ENCODE results near the gene CTBP2.
A peak's percentile ranks its signal among the peaks of the same experiment; 100 is the strongest.

The CTBP2 gene

GRCh38 chr10:125037145-125037877, 123.1 kb downstream of the CTBP2 start:
- TF ChIP-seq CTCF (IDR thresholded peaks at IDR 0.05; ENCODE audit: low read depth, low read length), result no peak
- no peak overlapping the region for H3K4me3 ChIP-seq (ENCODE audit: low read depth, low read length)
- no peak for DNase-seq
- H3K9me3 ChIP-seq, result no peaks in the 10 kb centered on the region
- peaks cover 8% of the 10 kb centered on the region; the same call in 1 of the 2 replicates for H3K36me3 ChIP-seq
- peaks cover 30% of the 10 kb centered on the region for H3K4me1 ChIP-seq
- H3K27me3 ChIP-seq, result no peaks in the 10 kb centered on the region

- TF ChIP-seq CTCF (IDR thresholded peaks at IDR 0.05; ENCODE audit: low read depth, low read length), result no peak
- H3K4me1 ChIP-seq, result peaks cover 30% of the 10 kb centered on the region
Measured at GRCh38 chr10:125035588-125036295, 124.6 kb downstream of the CTBP2 start.

GRCh38 chr10:125035136-125035535, 125.2 kb downstream of the CTBP2 start:
- Histone ChIP-seq H3K4me1 (peaks cover 30% of the 10 kb centered on the region), H3K9me3 (no peaks in the 10 kb centered on the region), H3K27me3 (no peaks in the 10 kb centered on the region), H3K36me3 (peaks cover 8% of the 10 kb centered on the region; the same call in 1 of the 2 replicates), H3K4me3 (ENCODE audit: low read depth, low read length) (no peak overlapping the region)
- no peak for TF ChIP-seq CTCF (IDR thresholded peaks at IDR 0.05; ENCODE audit: low read depth, low read length)
- no peak for DNase-seq

More at GRCh38 chr10:125035588-125036295, 124.6 kb downstream of the CTBP2 start:
- DNase-seq, result peak; percentile 52
- H3K27me3 ChIP-seq, result no peaks in the 10 kb centered on the region
- H3K9me3 ChIP-seq, result no peaks in the 10 kb centered on the region
- no peak overlapping the region for H3K4me3 ChIP-seq (ENCODE audit: low read depth, low read length)
- H3K36me3 ChIP-seq, result peaks cover 8% of the 10 kb centered on the region; the same call in 1 of the 2 replicates

- no peak for DNase-seq
- peaks cover 29% of the 10 kb centered on the region for H3K4me1 ChIP-seq
- H3K36me3 ChIP-seq, result peaks cover 8% of the 10 kb centered on the region; the same call in 1 of the 2 replicates
Measured at GRCh38 chr10:125034675-125035074, 125.7 kb downstream of the CTBP2 start.

GRCh38 chr10:125033146-125033924, 127.0 kb downstream of the CTBP2 start:
- Histone ChIP-seq H3K27me3 (no peaks in the 10 kb centered on the region), H3K4me3 (ENCODE audit: low read depth, low read length) (no peak overlapping the region), H3K4me1 (peaks cover 26% of the 10 kb centered on the region), H3K9me3 (no peaks in the 10 kb centered on the region), H3K36me3 (0 out of 2 replicates have a peak, but pooled peaks cover 2% of the 10 kb centered on the region)
- TF ChIP-seq CTCF (IDR thresholded peaks at IDR 0.05; ENCODE audit: low read depth, low read length), result no peak
- DNase-seq, result no peak

More at GRCh38 chr10:125034675-125035074, 125.7 kb downstream of the CTBP2 start:
- Histone ChIP-seq H3K27me3 (no peaks in the 10 kb centered on the region), H3K9me3 (no peaks in the 10 kb centered on the region), H3K4me3 (ENCODE audit: low read depth, low read length) (no peak overlapping the region)
- TF ChIP-seq CTCF (IDR thresholded peaks at IDR 0.05; ENCODE audit: low read depth, low read length), result no peak
